GM19328 (cell line): Measurements from ENCODE around the gene RP9.
"Not testable (repeated sequence)": the region's sequence is repeated elsewhere in the genome, so short reads cannot be mapped to it uniquely, and the experiment has no call there.

ENCODE experiments used
- ATAC-seq: cut with Tn5 transposase; IDR thresholded peaks from one replicate; pipeline ENCODE4 v1.9.1; 2021; ENCODE audit warnings: mild to moderate bottlenecking, moderate library complexity; ENCODE audit not compliant: unreplicated experiment

RP9 gene

DNA sequence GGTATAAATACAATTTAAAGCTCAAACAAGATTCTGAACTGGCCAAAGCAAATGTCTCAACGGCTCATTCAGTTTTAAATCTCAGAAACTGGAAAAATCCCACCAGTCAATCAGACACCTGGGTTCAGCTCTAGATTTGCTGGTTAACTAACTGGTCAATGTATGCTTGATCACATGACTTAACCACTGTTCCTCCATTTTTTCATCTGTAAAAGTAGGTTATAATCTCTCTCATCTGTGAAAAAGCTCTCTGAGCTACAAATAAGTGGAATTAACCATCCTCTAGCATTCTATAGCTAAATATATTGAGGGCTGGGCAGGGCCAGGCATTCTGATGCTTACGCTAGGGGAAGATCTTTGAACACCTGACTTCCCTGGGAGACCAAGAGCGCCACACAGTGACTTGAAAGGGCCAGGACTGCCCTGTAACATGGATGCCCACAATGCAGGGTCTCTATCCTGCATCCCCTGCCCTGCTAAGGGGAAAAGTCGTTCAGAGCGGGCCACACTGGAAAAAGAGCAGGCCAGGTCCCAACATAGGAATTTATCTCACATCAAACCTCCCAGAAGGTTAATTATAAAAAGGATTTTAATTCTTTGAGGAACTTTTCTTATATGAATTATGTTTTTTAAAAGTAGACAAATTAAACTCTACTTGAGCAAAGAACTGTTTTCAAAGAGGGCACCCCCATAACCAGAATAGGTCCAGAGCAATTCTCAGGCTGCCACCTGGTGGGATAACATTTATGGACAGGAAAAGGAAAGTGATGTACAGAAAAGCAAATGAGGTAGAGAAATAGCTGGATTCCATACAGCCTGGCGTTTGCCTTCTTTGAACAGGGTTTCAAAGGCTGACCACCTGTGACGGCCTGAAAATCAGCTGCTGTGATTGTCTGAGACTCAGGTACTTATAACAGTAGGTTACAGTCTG is 1.8 kb downstream of the RP9 start:
- no peak for ATAC-seq

- no peak for ATAC-seq
These were observed 7.3 kb downstream of the RP9 start for GRCh38 chr7:33101906-33102305.

GRCh38 chr7:33100770-33101169 is 8.4 kb downstream of the RP9 start:
- no peak for ATAC-seq

- ATAC-seq, result no peak
These were observed 9.9 kb downstream of the RP9 start for GRCh38 chr7:33099154-33099940.

GRCh38 chr7:33094745-33095275 is 14.4 kb downstream of the RP9 start:
- ATAC-seq, result not testable (repeated sequence)

DNA sequence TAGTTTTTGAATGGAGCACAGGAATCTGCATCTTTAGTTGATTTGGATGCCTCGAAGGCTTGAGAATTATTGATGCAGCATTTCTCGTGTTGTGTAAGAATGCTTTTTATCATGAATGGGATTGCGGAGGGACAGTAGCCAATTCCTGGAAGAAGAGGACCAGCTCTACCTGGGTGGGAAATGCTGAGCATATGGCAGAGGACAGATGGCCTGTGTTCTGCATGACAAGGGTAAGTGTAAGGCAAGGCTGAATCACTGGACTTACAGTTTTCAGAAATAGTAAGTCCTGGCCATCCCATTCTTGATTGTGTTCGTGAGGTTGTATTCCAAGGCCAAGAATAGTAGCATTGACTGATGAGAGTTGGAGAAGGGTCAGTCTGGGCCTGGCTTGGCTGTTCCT is 15.9 kb downstream of the RP9 start:
- ATAC-seq, result no peak

- ATAC-seq, result no peak
These were observed 17.5 kb downstream of the RP9 start for GRCh38 chr7:33091641-33092191.

GRCh38 chr7:33091111-33091531 is 18.1 kb downstream of the RP9 start:
- no peak for ATAC-seq

DNA sequence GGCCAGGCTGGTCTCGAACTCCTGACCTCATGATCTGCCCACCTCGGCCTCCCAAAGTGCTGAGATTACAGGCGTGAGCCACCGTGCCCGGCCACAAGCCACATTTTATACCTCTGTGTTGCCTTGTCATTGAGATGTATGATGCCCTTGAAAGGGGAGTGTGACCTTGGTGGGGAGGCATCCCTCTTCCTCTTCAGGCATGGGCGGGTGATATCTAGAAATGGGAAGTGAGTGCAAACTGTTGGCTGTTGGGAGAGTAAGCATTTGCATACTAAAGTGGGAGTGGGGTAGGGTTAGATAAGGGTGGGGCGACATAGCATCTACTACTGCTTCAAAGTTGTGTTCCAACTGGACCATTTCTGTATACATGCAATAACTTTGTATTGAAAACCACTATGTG is 20.1 kb downstream of the RP9 start:
- ATAC-seq, result no peak

DNA sequence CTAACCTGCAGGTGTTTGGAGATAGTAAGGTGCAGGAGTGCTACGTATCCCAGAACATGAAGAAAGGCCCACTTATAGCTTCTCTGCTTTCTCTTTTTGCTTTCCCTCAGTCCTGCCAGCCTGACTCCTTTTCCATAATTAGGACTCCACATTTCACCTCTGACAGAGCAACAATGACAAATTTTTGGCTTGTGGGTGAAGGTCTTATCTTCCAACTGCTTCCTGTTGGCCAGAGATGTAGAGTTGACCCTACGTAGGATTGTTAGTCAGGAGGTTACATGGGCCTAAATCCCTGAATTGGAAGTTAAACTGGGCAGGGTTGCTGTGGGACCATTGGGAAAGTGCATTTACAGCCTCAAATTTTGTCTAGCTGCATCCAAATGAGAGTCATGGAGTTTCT is 21.3 kb downstream of the RP9 start:
- no peak for ATAC-seq

GRCh38 chr7:33087356-33087755 is 21.8 kb downstream of the RP9 start:
- no peak for ATAC-seq

GRCh38 chr7:33079763-33080690 is 29.2 kb downstream of the RP9 start:
- no peak for ATAC-seq

- no peak for ATAC-seq
These were observed 30.1 kb downstream of the RP9 start for GRCh38 chr7:33079096-33079495.

DNA sequence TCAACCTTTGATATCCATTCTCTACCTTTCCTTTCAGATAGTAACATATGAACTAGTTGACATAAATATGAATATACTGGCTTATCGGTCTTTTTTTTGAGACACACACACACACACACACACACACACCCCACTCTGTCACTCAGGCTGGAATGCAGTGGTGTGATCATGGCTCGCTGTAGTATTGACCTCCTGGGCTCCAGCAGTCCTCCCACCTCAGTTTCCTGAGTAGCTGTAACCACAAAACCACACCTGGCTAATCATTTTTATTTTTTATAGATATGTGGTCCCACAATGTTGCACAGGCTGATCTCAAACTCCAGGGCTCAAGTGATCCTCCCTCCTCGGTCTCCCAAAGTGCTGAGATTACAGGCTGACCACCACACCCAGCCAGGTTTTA is 32.5 kb downstream of the RP9 start:
- no peak for ATAC-seq

DNA sequence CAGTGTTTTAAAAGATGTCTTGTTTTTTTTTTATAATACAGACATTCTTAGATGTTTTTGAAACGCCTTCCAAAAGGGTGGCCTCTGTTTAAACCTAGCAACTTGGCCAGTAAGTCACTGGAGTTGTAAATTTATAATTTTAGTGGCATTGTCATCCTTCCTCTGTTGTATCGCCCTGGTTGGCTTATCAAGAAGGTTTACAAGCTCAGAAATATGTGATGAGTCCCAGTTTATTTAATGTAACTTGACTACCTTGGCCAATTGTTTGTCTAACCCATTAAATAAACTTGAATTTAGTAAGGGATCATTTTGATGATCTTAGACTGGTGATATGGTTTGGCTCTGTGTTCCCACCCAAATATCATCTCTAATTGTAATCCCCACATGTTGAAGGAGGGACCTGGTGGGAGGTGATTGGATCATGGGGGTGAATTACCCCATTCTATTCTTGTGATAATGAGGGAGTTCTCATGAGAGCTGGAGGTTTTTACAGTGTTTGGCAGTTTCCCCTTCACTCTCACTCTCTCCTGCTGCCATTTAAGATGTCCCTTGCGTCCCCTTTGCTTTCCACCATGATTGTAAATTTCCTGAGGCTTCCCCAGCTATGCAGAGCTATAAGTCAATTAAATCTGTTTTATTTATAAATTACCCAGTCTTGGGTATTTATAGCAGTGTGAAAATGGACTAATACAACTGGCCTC is 33.2 kb downstream of the RP9 start:
- no peak for ATAC-seq

DNA sequence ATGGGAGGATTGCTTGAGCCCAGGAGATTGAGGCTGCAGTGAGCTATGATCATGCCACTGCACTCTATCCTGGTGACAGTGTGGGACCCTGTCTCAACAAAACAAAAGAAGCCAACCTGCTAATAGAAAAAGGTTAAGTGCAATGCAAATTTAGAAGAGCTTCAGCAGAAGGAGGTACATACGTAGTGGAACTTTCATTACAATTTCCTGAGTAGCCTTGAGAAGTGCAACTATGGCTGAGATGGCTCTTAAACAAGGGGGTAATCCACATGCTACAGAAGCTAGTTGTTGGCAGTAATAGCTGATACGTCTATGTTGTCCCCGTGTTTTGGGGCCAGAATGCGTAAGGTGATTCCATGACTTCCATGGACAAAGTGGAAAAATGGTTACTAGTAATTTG is 36.0 kb downstream of the RP9 start:
- ATAC-seq, result no peak

GRCh38 chr7:33072471-33072870 is 36.7 kb downstream of the RP9 start:
- no peak for ATAC-seq

DNA sequence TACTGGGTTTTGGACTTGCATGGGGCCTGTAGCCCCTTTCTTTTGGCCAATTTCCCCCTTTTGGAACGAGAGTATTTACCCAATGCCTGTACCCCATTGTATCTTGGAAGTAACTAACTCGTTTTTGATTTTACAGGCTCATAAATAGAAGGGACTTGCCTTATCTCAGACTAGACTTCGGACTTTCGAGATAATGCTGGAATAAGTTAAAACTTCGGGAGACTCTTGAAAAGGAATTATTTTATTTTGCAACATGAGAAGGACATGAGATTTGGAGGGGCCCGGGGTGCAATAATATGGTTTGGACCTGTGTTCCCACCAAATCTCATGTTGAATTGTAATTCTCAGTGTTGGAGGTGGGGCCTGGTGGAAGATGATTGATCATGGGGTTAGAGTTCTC is 38.4 kb downstream of the RP9 start:
- ATAC-seq, result no peak

- no peak for ATAC-seq
These were observed 38.9 kb downstream of the RP9 start for GRCh38 chr7:33070277-33070676.

DNA sequence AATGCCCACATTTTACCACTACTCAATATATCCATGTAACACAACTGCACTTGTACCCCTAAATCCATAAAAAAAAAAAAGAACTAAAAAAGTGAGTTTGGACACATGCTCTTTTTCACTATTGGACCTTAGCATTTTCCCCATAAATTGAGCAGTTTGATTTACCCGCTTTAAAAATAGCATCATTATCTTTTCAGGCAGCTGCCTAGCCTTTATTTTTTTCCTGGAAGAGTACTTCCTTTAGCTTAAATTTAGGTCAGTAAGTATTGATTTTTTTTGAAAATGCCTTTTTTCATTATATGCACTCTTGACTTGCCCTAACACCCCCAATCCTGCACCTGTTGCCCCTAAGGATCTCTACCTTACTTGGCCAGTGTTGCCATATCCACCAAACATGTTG is 41.3 kb downstream of the RP9 start:
- no peak for ATAC-seq
